ENCODE data around the gene NUP155.
"Not testable (repeated sequence)": the region's sequence is repeated elsewhere in the genome, so short reads cannot be mapped to it uniquely, and the experiment has no call there.

GRCh38 chr5:37334754-37335153, 36.2 kb downstream of the NUP155 start:
- TF ChIP-seq EZH2 (IDR thresholded peaks at IDR 0.05; ENCODE audit: insufficient read depth, poor library complexity, severe bottlenecking); EZH2phosphoT487 (IDR thresholded peaks at IDR 0.05; ENCODE audit: insufficient read depth, low read depth): not testable (repeated sequence)
